Vagina (tissue), 2 donors: ENCODE results near the gene LHFPL4. TPM values are rescaled to one million over a fixed set of nuclear protein-coding genes. Genes with fewer than 3 reads are reported as not detected.
"Not testable (repeated sequence)": the region's sequence is repeated elsewhere in the genome, so short reads cannot be mapped to it uniquely, and the experiment has no call there.

ENCODE experiments used
- DNase-seq, 2 donors: peaks; one replicate each; pipeline ENCODE4 v3.0.0-alpha.2; 2017; ENCODE audit errors: extremely low spot score in 2 of 2
- H3K27ac ChIP-seq: fragments of 200-600 bp; sonication (generic); one replicate; pipeline ENCODE4 v1.5.1; 2019
- H3K27me3 ChIP-seq: fragments of 200-600 bp; sonication (generic); one replicate; pipeline ENCODE4 v1.5.1; 2019
- H3K36me3 ChIP-seq, 2 donors: fragments of 200-600 bp; sonication (generic); one replicate each; pipeline ENCODE4 v1.5.1; 2017 to 2019
- H3K4me1 ChIP-seq: fragments of 200-600 bp; sonication (generic); one replicate; pipeline ENCODE4 v1.5.1; 2019
- H3K4me3 ChIP-seq, 2 donors: fragments of 200-600 bp; sonication (generic); 1 replicate in 1 of 2; 2 replicates in 1 of 2; pipeline ENCODE4 v1.5.1; 2016 to 2019
- H3K9me3 ChIP-seq: fragments of 200-600 bp; sonication (generic); one replicate; pipeline ENCODE4 v1.5.1; 2019
- CTCF ChIP-seq, 3 experiments: fragments of 450-650 bp in 2 of 3; fragments of 200-600 bp in 1 of 3; sonication (generic) in 1 of 3; IDR thresholded peaks; one replicate each; pipeline ENCODE4 v1.5.1; 2017 to 2019; ENCODE audit warnings: antibody characterized with exemption in 3 of 3, mild to moderate bottlenecking in 2 of 3, moderate library complexity in 2 of 3
- POLR2A ChIP-seq, 2 donors: fragments of 450-650 bp; IDR thresholded peaks; one replicate each; pipeline ENCODE4 v1.6.1; 2017; ENCODE audit warnings: antibody characterized with exemption in 2 of 2, mild to moderate bottlenecking in 2 of 2, moderate library complexity in 2 of 2
- POLR2AphosphoS5 ChIP-seq, 2 donors: sonication (generic); formaldehyde crosslinking; IDR thresholded peaks; one replicate each; pipeline ENCODE4 v1.9.0; 2017; ENCODE audit warnings: antibody characterized with exemption in 2 of 2, mild to moderate bottlenecking in 2 of 2, low read depth in 1 of 2; ENCODE audit not compliant: insufficient read depth in 1 of 2
- intact Hi-C: fragments of 100-400 bp; cut with DNase I; formaldehyde crosslinking; loops from one replicate; pipeline ENCODE4 v1.15.1; 2023
- total RNA-seq: library from RNA; depleted of rRNA; stranded (reverse); fragments of >200 nt; gene quantifications from one replicate; pipeline ENCODE4 v1.2.3, GENCODE V29; 2016

Gene LHFPL4
- total RNA-seq, 1 donor from 2014 or later, result not detected

- no peaks in the 10 kb centered on the region for H3K27me3 ChIP-seq
- no peak for DNase-seq
- TF ChIP-seq CTCF (IDR thresholded peaks at IDR 0.05), result no peak
- TF ChIP-seq POLR2AphosphoS5 (IDR thresholded peaks at IDR 0.05; ENCODE audit: insufficient read depth in 1 of 2, low read depth in 1 of 2), result no peak
- no peak for TF ChIP-seq POLR2A (IDR thresholded peaks at IDR 0.05)
- no peaks in the 10 kb centered on the region for H3K36me3 ChIP-seq
- H3K4me1 ChIP-seq, result no peaks in the 10 kb centered on the region
- H3K4me3 ChIP-seq, result no peak overlapping the region
- H3K9me3 ChIP-seq, result no peaks in the 10 kb centered on the region
- intact Hi-C loops, result no loop called here
- H3K27ac ChIP-seq, result no peak overlapping the region
Measured at GRCh38 chr3:9595877-9596276, 42.3 kb upstream of the LHFPL4 start.

- H3K9me3 ChIP-seq, DNase-seq, H3K27ac ChIP-seq, H3K36me3 ChIP-seq, H3K27me3 ChIP-seq, H3K4me1 ChIP-seq, H3K4me3 ChIP-seq, intact Hi-C loops: not testable (repeated sequence)
Measured at GRCh38 chr3:9591781-9592180, 38.2 kb upstream of the LHFPL4 start.

GRCh38 chr3:9590282-9590791, 36.7 kb upstream of the LHFPL4 start:
- intact Hi-C loops, result no loop called here
- TF ChIP-seq POLR2A (IDR thresholded peaks at IDR 0.05), result no peak
- no peak for TF ChIP-seq CTCF (IDR thresholded peaks at IDR 0.05)
- no peak for TF ChIP-seq POLR2AphosphoS5 (IDR thresholded peaks at IDR 0.05; ENCODE audit: insufficient read depth in 1 of 2, low read depth in 1 of 2)
- no peak for DNase-seq

GRCh38 chr3:9583792-9584191, 30.2 kb upstream of the LHFPL4 start:
- H3K27ac ChIP-seq, result no peak overlapping the region
- H3K4me3 ChIP-seq, result no peak overlapping the region
- no peaks in the 10 kb centered on the region for H3K27me3 ChIP-seq
- TF ChIP-seq POLR2A (IDR thresholded peaks at IDR 0.05) (no peak), CTCF (IDR thresholded peaks at IDR 0.05) (no peak), POLR2AphosphoS5 (IDR thresholded peaks at IDR 0.05; ENCODE audit: insufficient read depth in 1 of 2, low read depth in 1 of 2) (no peak)
- H3K9me3 ChIP-seq, result no peaks in the 10 kb centered on the region
- H3K36me3 ChIP-seq, result no peaks in the 10 kb centered on the region
- no peaks in the 10 kb centered on the region for H3K4me1 ChIP-seq
- DNase-seq, result no peak
- intact Hi-C loops, result no loop called here

More at GRCh38 chr3:9590282-9590791, 36.7 kb upstream of the LHFPL4 start:
- no peaks in the 10 kb centered on the region for H3K9me3 ChIP-seq
- no peak overlapping the region for H3K27ac ChIP-seq
- no peaks in the 10 kb centered on the region for H3K27me3 ChIP-seq
- no peaks in the 10 kb centered on the region for H3K36me3 ChIP-seq
- H3K4me1 ChIP-seq, result no peaks in the 10 kb centered on the region
- H3K4me3 ChIP-seq, result no peak overlapping the region

- no peak overlapping the region for H3K4me3 ChIP-seq
- H3K27ac ChIP-seq, result no peak overlapping the region
- intact Hi-C loops, result no loop called here
- no peaks in the 10 kb centered on the region for H3K9me3 ChIP-seq
- no peaks in the 10 kb centered on the region for H3K36me3 ChIP-seq
- DNase-seq, result no peak
- TF ChIP-seq POLR2A (IDR thresholded peaks at IDR 0.05), result no peak
- no peak for TF ChIP-seq CTCF (IDR thresholded peaks at IDR 0.05)
- no peak for TF ChIP-seq POLR2AphosphoS5 (IDR thresholded peaks at IDR 0.05; ENCODE audit: insufficient read depth in 1 of 2, low read depth in 1 of 2)
- no peaks in the 10 kb centered on the region for H3K4me1 ChIP-seq
- no peaks in the 10 kb centered on the region for H3K27me3 ChIP-seq
Measured at GRCh38 chr3:9583371-9583770, 29.7 kb upstream of the LHFPL4 start.
